Neural progenitor cell (in vitro differentiated cells): ENCODE measurements around the gene LRRC58.
A peak's percentile ranks its signal among the peaks of the same experiment; 100 is the strongest.

Experiments used
- EZH2 ChIP-seq: fragments of 200-600 bp; sonication (generic); IDR thresholded peaks from 2 replicates; pipeline ENCODE4 v1.6.1; 2017; ENCODE audit warnings: antibody characterized with exemption, mild to moderate bottlenecking, moderate library complexity
- TF ChIP-seq, protein P1 (sequence below): fragments of 200-600 bp; sonication (generic); IDR thresholded peaks from 2 replicates; pipeline ENCODE4 v1.5.1; 2017; ENCODE audit warnings: antibody characterized with exemption, mild to moderate bottlenecking

GRCh38 chr3:120284747-120285507, 64.2 kb downstream of the LRRC58 start, which contains the start of gene GPR156:
- TF ChIP-seq, protein P1, sequence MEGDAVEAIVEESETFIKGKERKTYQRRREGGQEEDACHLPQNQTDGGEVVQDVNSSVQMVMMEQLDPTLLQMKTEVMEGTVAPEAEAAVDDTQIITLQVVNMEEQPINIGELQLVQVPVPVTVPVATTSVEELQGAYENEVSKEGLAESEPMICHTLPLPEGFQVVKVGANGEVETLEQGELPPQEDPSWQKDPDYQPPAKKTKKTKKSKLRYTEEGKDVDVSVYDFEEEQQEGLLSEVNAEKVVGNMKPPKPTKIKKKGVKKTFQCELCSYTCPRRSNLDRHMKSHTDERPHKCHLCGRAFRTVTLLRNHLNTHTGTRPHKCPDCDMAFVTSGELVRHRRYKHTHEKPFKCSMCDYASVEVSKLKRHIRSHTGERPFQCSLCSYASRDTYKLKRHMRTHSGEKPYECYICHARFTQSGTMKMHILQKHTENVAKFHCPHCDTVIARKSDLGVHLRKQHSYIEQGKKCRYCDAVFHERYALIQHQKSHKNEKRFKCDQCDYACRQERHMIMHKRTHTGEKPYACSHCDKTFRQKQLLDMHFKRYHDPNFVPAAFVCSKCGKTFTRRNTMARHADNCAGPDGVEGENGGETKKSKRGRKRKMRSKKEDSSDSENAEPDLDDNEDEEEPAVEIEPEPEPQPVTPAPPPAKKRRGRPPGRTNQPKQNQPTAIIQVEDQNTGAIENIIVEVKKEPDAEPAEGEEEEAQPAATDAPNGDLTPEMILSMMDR: peak; percentile 10
- TF ChIP-seq EZH2: no peak
